Adrenal gland (tissue), 5 donors: ENCODE data around the gene PRKG1.

Experiments used
- CTCF ChIP-seq, 6 experiments: fragments of 450-650 bp in 4 of 6; fragments of 200-600 bp in 2 of 6; sonication (generic) in 1 of 6; IDR thresholded peaks; 1 replicate in 5 of 6; 2 replicates in 1 of 6; pipeline versions ENCODE4 v1.5.1 to v1.8.0; 2016 to 2021; ENCODE audit warnings: antibody characterized with exemption in 6 of 6, mild to moderate bottlenecking in 2 of 6, moderate library complexity in 1 of 6
- POLR2A ChIP-seq, 2 donors: fragments of 450-650 bp; IDR thresholded peaks; one replicate each; pipeline ENCODE4 v1.6.1; 2017; ENCODE audit warnings: antibody characterized with exemption in 2 of 2, mild to moderate bottlenecking in 2 of 2, moderate library complexity in 1 of 2
- donor health status: DM: no; HTN: no; CAD: no.

GRCh38 chr10:52053497-52053896 lies 979.2 kb downstream of the PRKG1 start:
- TF ChIP-seq CTCF (IDR thresholded peaks at IDR 0.05) (no peak), POLR2A (IDR thresholded peaks at IDR 0.05) (no peak)
